ENCODE data around the gene LIPF.

LIPF gene

DNA sequence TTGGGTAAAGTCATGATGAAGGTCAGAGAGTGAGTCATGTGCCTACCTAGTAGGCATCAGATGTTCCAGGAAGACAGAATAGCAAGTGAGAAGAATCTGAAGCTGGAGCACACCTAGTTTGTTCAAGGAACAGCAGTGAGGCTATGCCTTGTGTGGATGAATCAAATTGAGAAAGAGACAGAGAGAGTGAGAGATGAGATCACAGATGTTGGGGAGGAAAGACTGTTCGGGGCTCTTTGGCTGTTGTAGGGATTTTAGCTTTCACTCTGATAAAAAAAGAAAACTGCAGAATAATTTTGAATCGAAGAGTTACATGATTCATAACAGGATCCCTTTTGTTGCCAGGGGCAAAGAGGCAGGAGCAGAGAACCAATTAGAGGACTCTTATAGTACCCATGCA, 6.3 kb downstream of the LIPF start:
- no peak for TF ChIP-seq CTCF (conservative IDR thresholded peaks at IDR 0.05; ENCODE audit: low read depth, low read length)
- no peak overlapping the region for H3K4me3 ChIP-seq (ENCODE audit: low read length)
- DNase-seq (ENCODE audit: low read depth), result no peak

DNA sequence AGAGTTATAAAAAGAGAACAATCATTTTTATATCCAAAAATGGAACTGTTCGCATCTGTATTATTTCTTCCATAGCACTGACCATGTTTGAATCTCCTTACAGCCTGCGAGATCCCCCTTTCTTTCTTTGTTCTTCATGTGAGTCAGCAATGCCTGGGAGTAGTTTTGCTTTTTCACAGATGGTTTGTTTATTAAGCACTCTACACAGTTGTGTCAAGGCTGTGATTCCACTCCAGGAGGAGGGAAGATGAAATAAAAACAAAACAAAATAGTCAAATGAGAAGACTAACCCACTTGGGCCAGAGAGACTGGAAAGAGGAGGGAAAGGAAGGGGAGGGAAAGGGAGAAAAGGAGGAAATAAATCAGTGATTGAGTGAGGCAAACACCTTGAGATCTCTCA, 7.8 kb downstream of the LIPF start:
- no peak for DNase-seq (ENCODE audit: low read depth)
- no peak overlapping the region for H3K4me3 ChIP-seq (ENCODE audit: low read length)
- TF ChIP-seq CTCF (conservative IDR thresholded peaks at IDR 0.05; ENCODE audit: low read depth, low read length), result no peak

DNA sequence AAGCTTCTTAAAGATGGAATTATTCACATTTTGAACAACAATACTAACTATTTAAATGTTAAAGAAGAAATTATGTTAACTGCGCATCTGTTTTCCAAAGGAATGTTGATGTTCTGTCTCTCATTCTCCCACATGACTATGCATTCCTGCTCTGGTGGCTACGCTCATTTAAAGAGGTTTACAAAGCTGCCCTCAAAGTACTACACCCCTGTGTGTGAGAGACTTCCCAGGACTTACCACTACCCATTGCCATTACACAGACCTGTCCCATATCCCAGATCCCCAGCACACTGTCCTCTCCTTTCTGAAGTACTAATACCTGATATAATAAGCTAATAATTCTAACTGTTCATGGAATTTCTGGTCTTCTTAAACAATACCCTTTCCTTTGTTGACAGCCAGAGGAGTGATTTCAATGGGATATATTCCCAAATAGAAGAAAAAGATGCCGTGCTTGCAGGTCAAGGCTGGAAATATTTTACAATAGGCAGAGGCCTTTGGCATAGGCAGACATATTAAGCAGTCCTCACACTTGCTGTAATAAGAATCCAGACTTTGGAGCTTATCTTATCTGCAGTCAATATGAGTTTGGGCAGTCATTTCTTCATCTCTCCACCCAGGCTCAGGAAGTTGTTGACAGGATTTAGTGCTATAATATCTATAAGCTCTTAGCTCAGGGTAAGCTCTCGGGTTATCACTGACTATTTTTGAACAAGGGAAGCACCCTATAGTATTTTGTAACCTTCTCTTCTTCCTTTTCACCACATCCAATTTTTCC, 12.2 kb downstream of the LIPF start:
- TF ChIP-seq CTCF (conservative IDR thresholded peaks at IDR 0.05; ENCODE audit: low read depth, low read length), result no peak
- no peak overlapping the region for H3K4me3 ChIP-seq (ENCODE audit: low read length)
- no peak for DNase-seq (ENCODE audit: low read depth)

DNA sequence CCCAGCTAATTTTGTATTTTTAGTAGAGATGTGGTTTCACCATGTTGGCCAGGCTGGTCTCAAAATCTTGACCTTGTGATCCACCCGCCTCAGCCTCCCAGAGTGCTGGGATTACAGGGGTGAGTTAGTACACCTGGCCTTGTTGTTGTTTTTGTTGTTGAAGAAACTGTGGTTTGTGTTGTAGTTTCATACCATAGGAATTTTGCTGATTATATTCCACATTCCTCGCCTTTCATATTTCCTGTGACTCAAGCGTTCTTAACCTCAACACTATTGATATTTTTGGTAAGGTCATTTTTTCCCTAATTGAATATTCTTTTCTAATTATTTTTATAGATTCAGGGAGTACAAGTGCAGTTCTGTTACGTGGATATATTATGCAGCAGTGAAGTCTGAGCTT, 16.7 kb downstream of the LIPF start:
- H3K4me3 ChIP-seq (ENCODE audit: low read length), result no peak overlapping the region
- no peak for DNase-seq (ENCODE audit: low read depth)
- TF ChIP-seq CTCF (conservative IDR thresholded peaks at IDR 0.05; ENCODE audit: low read depth, low read length), result no peak

- no peak overlapping the region for H3K4me3 ChIP-seq (ENCODE audit: low read length)
- no peak for TF ChIP-seq CTCF (conservative IDR thresholded peaks at IDR 0.05; ENCODE audit: low read depth, low read length)
- DNase-seq (ENCODE audit: low read depth), result no peak
These were observed 18.2 kb downstream of the LIPF start for GRCh38 chr10:88682491-88682890.

- H3K4me3 ChIP-seq (ENCODE audit: low read length), result no peak overlapping the region
- TF ChIP-seq CTCF (conservative IDR thresholded peaks at IDR 0.05; ENCODE audit: low read depth, low read length), result peak; percentile 83
- no peak for DNase-seq (ENCODE audit: low read depth)
These were observed 23.7 kb downstream of the LIPF start for GRCh38 chr10:88687853-88688467.

DNA sequence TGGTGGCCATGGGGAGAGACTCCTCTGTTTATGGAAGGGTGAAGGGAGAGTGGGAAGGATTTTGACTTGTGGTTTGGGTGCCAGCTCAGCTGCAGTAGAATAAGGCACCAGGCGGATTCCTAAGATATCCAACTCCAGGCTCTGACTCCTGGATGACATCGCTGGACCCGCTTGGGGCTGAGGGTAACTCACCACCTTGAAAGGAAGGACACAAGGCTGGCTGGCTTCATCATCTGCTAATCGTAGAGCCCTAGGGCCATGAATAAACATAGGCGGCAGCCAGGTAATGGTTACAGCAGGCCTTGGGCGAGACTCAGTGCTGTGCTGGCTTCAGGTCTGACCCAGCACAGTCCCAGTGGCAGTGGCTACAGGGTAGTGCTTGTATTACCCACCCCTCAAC, 25.1 kb downstream of the LIPF start:
- no peak overlapping the region for H3K4me3 ChIP-seq (ENCODE audit: low read length)
- TF ChIP-seq CTCF (conservative IDR thresholded peaks at IDR 0.05; ENCODE audit: low read depth, low read length), result no peak
- DNase-seq (ENCODE audit: low read depth), result no peak

Data from retinal pigment epithelial cell (primary cell).